AG04450 (cell line): ENCODE data around the gene USP7. TPM values are rescaled to one million over a fixed set of nuclear protein-coding genes. Genes with fewer than 3 reads are reported as not detected.

Source experiments
- CTCF ChIA-PET: fragments of 300-600, 350-600 bp; formaldehyde crosslinking; extraction: SDS; loops from one replicate; lab custom pipeline; 2022; ENCODE audit warnings: antibody characterized with exemption, inconsistent platforms; lab: Charles Lee
- POLR2A ChIA-PET: fragments of 350-600 bp; formaldehyde crosslinking; extraction: SDS; loops from one replicate; lab custom pipeline; 2021; ENCODE audit warnings: antibody characterized with exemption, inconsistent platforms; lab: Yijun Ruan, JAX
- DNase-seq: peaks from one replicate; pipeline ENCODE4 v3.0.0-alpha.2; 2011; ENCODE audit warnings: low read depth, low spot score
- H3K27ac ChIP-seq: one replicate; pipeline ENCODE4 v1.5.1; 2012; ENCODE audit warnings: low read depth, low read length, control low read depth
- H3K27me3 ChIP-seq: one replicate; pipeline ENCODE4 v1.6.0; 2012; ENCODE audit warnings: low read length; ENCODE audit not compliant: control insufficient read depth, insufficient read depth
- H3K4me3 ChIP-seq: 2 replicates; pipeline ENCODE4 v1.5.1; 2011; ENCODE audit warnings: mild to moderate bottlenecking, low read depth, low read length, control low read depth
- H3K9me3 ChIP-seq: 2 replicates; pipeline ENCODE4 v1.5.1; 2012; ENCODE audit warnings: low read length; ENCODE audit not compliant: control insufficient read depth, insufficient read depth
- polyA plus RNA-seq: library from polyadenylated mRNA; depleted of rRNA; stranded (reverse); fragments of >200 nt; gene quantifications from 2 replicates; pipeline ENCODE4 v1.2.3, GENCODE V29; 2011
- TF ChIP-seq, protein P1 (sequence below): IDR thresholded peaks from 2 replicates; pipeline ENCODE4 v1.5.1; 2011; ENCODE audit warnings: low read depth, low read length, control low read depth, inconsistent platforms

The USP7 gene
- polyA plus RNA-seq, 1 experiment = 26.9 TPM

GRCh38 chr16:8937803-8938202 is 25.9 kb downstream of the USP7 start:
- POLR2A ChIA-PET = no interaction called here

GRCh38 chr16:8936421-8936820 is 27.3 kb downstream of the USP7 start:
- H3K4me3 ChIP-seq = no peak overlapping the region
- no peak overlapping the region for H3K27ac ChIP-seq
- POLR2A ChIA-PET = no interaction called here
- TF ChIP-seq, protein P1, sequence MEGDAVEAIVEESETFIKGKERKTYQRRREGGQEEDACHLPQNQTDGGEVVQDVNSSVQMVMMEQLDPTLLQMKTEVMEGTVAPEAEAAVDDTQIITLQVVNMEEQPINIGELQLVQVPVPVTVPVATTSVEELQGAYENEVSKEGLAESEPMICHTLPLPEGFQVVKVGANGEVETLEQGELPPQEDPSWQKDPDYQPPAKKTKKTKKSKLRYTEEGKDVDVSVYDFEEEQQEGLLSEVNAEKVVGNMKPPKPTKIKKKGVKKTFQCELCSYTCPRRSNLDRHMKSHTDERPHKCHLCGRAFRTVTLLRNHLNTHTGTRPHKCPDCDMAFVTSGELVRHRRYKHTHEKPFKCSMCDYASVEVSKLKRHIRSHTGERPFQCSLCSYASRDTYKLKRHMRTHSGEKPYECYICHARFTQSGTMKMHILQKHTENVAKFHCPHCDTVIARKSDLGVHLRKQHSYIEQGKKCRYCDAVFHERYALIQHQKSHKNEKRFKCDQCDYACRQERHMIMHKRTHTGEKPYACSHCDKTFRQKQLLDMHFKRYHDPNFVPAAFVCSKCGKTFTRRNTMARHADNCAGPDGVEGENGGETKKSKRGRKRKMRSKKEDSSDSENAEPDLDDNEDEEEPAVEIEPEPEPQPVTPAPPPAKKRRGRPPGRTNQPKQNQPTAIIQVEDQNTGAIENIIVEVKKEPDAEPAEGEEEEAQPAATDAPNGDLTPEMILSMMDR = peak; percentile 61
- no peaks in the 10 kb centered on the region for H3K9me3 ChIP-seq
- no peaks in the 10 kb centered on the region for H3K27me3 ChIP-seq
- CTCF ChIA-PET = interaction anchor here (0.6 to 3.7 kb wide), 12 partner anchors 8 to 203 kb away, joined by 3 to 16 read pairs (median 4); no protein-coding TSS in a partner anchor
- DNase-seq = no peak

More at GRCh38 chr16:8937803-8938202, 25.9 kb downstream of the USP7 start:
- H3K27ac ChIP-seq = no peak overlapping the region
- no peaks in the 10 kb centered on the region for H3K27me3 ChIP-seq
- no peaks in the 10 kb centered on the region for H3K9me3 ChIP-seq
- TF ChIP-seq, protein P1 = no peak
- CTCF ChIA-PET = interaction anchor here (3.7 kb wide), 1 partner anchor 71 kb away, joined by 16 read pairs; no protein-coding TSS in a partner anchor
- no peak for DNase-seq
- H3K4me3 ChIP-seq = no peak overlapping the region

- H3K27ac ChIP-seq = no peak overlapping the region
- H3K27me3 ChIP-seq = no peaks in the 10 kb centered on the region
- no peak overlapping the region for H3K4me3 ChIP-seq
- H3K9me3 ChIP-seq = no peaks in the 10 kb centered on the region
- ChIA-PET CTCF (interaction anchor here (0.6 to 3.7 kb wide), 11 partner anchors 8 to 111 kb away, joined by 3 to 16 read pairs (median 4); no protein-coding TSS in a partner anchor), POLR2A (no interaction called here)
- TF ChIP-seq, protein P1 = no peak
- no peak for DNase-seq
Measured at GRCh38 chr16:8935989-8936388, 27.7 kb downstream of the USP7 start.

- Histone ChIP-seq H3K27me3 (no peaks in the 10 kb centered on the region), H3K27ac (no peak overlapping the region), H3K9me3 (no peaks in the 10 kb centered on the region), H3K4me3 (no peak overlapping the region)
- DNase-seq = no peak
- TF ChIP-seq, protein P1 = no peak
- ChIA-PET CTCF (interaction anchor here (0.6 to 3.7 kb wide), 3 partner anchors 74 to 167 kb away, joined by 4 to 16 read pairs (median 4); no protein-coding TSS in a partner anchor), POLR2A (no interaction called here)
Measured at GRCh38 chr16:8934601-8935000, 29.1 kb downstream of the USP7 start.

- peak; percentile 27 for DNase-seq
- Histone ChIP-seq H3K27me3 (no peaks in the 10 kb centered on the region), H3K9me3 (no peaks in the 10 kb centered on the region), H3K27ac (no peak overlapping the region), H3K4me3 (no peak overlapping the region)
- CTCF ChIA-PET = interaction anchor here (1.2 kb wide), 1 partner anchor 77 kb away, joined by 7 read pairs; no protein-coding TSS in a partner anchor
- TF ChIP-seq, protein P1 = no peak
- POLR2A ChIA-PET = no interaction called here
Measured at GRCh38 chr16:8931859-8932258, 31.8 kb downstream of the USP7 start.
